NB4 (cell line): ENCODE measurements around the gene CDH13.

Experiments
- DNase-seq: peaks from one replicate; pipeline ENCODE4 v3.0.0; 2010; ENCODE audit warnings: low read depth
- H3K4me3 ChIP-seq: one replicate; pipeline ENCODE4 v1.5.1; 2011; ENCODE audit warnings: mild to moderate bottlenecking, low read depth, low read length, moderate library complexity
- CTCF ChIP-seq: IDR thresholded peaks from one replicate; pipeline ENCODE4 v1.5.1; 2012; ENCODE audit warnings: low read depth, low read length
- MAX ChIP-seq: IDR thresholded peaks from 2 replicates; pipeline ENCODE4 v1.6.1; 2011; ENCODE audit warnings: low read depth, low read length
- MYC ChIP-seq: IDR thresholded peaks from 2 replicates; pipeline ENCODE4 v1.6.1; 2011; ENCODE audit warnings: low read depth, low read length
- POLR2A ChIP-seq: IDR thresholded peaks from 2 replicates; pipeline ENCODE4 v1.6.1; 2011; ENCODE audit warnings: mild to moderate bottlenecking; ENCODE audit not compliant: insufficient read length; ENCODE audit errors: extremely low read depth

The CDH13 gene

GRCh38 chr16:83661656-83662055 is 1034.9 kb downstream of the CDH13 start:
- H3K4me3 ChIP-seq, result no peak overlapping the region
- no peak for DNase-seq
- TF ChIP-seq POLR2A, result no peak
- TF ChIP-seq MAX, result no peak
- TF ChIP-seq CTCF, result no peak
- TF ChIP-seq MYC, result no peak

GRCh38 chr16:83666449-83666848 is 1039.7 kb downstream of the CDH13 start:
- DNase-seq, result no peak
- TF ChIP-seq MYC (no peak), POLR2A (no peak), CTCF (no peak)

GRCh38 chr16:83669456-83669855 is 1042.7 kb downstream of the CDH13 start:
- DNase-seq, result no peak
- no peak overlapping the region for H3K4me3 ChIP-seq
- TF ChIP-seq POLR2A (no peak), CTCF (no peak), MYC (no peak), MAX (no peak)

More at GRCh38 chr16:83666449-83666848, 1039.7 kb downstream of the CDH13 start:
- H3K4me3 ChIP-seq, result no peak overlapping the region

- no peak for TF ChIP-seq MAX
- TF ChIP-seq MYC, result no peak
- TF ChIP-seq POLR2A, result no peak
- no peak for TF ChIP-seq CTCF
- no peak for DNase-seq
- H3K4me3 ChIP-seq, result no peak overlapping the region
Observed at GRCh38 chr16:83674931-83675535, 1048.3 kb downstream of the CDH13 start.

- DNase-seq, result no peak
- no peak overlapping the region for H3K4me3 ChIP-seq
- TF ChIP-seq MAX, result no peak
- no peak for TF ChIP-seq MYC
- no peak for TF ChIP-seq POLR2A
- TF ChIP-seq CTCF, result no peak
Observed at GRCh38 chr16:83676086-83676485, 1049.3 kb downstream of the CDH13 start.

GRCh38 chr16:83680980-83681379 is 1054.2 kb downstream of the CDH13 start:
- TF ChIP-seq MAX, result no peak
- TF ChIP-seq CTCF, result no peak
- no peak for TF ChIP-seq POLR2A
- TF ChIP-seq MYC, result no peak
- no peak for DNase-seq
- H3K4me3 ChIP-seq, result no peak overlapping the region
